IPS DF 4.7 (cell line): ENCODE data around the gene SYCE1.
"Not testable (repeated sequence)": the region's sequence is repeated elsewhere in the genome, so short reads cannot be mapped to it uniquely, and the experiment has no call there.

ENCODE experiments used
- DNase-seq: peaks from one replicate; pipeline ENCODE4 v3.0.0-alpha.2; 2013; ENCODE audit warnings: low spot score; ENCODE audit errors: extremely low read depth

Gene SYCE1

GRCh38 chr10:133557381-133557780, 8.0 kb downstream of the SYCE1 start:
- DNase-seq, result no peak

- no peak for DNase-seq
Observed at GRCh38 chr10:133555521-133555920, 9.9 kb downstream of the SYCE1 start.

GRCh38 chr10:133554600-133554999, 10.8 kb downstream of the SYCE1 start:
- no peak for DNase-seq

- DNase-seq, result no peak
Observed at GRCh38 chr10:133544506-133544905, 20.9 kb downstream of the SYCE1 start.

GRCh38 chr10:133541441-133541975, 23.9 kb downstream of the SYCE1 start:
- not testable (repeated sequence) for DNase-seq

- no peak for DNase-seq
Observed at GRCh38 chr10:133537546-133538545, 27.5 kb downstream of the SYCE1 start.

- DNase-seq, result no peak
Observed at GRCh38 chr10:133536198-133536597, 29.2 kb downstream of the SYCE1 start.

- no peak for DNase-seq
Observed at GRCh38 chr10:133534417-133534816, 31.0 kb downstream of the SYCE1 start.

GRCh38 chr10:133532871-133533270, 32.5 kb downstream of the SYCE1 start:
- DNase-seq, result no peak

GRCh38 chr10:133530506-133530905, 34.9 kb downstream of the SYCE1 start:
- no peak for DNase-seq

GRCh38 chr10:133529576-133529946, 35.8 kb downstream of the SYCE1 start:
- no peak for DNase-seq

GRCh38 chr10:133528845-133529575, 36.4 kb downstream of the SYCE1 start:
- DNase-seq, result peak; percentile 7

- DNase-seq, result no peak
Observed at GRCh38 chr10:133528296-133528844, 37.0 kb downstream of the SYCE1 start.

- no peak for DNase-seq
Observed at GRCh38 chr10:133527771-133528271, 37.6 kb downstream of the SYCE1 start.

GRCh38 chr10:133526957-133527588, 38.3 kb downstream of the SYCE1 start, which contains the start of gene CYP2E1:
TSS of gene CYP2E1 (plus strand) at chr10:133527363. CDS start at chr10:133527396, 33 bp downstream.
- no peak for DNase-seq

GRCh38 chr10:133525444-133525843, 39.9 kb downstream of the SYCE1 start:
- no peak for DNase-seq

- no peak for DNase-seq
Observed at GRCh38 chr10:133523631-133524203, 41.7 kb downstream of the SYCE1 start.

- DNase-seq, result peak; percentile 22
Observed at GRCh38 chr10:133520193-133520738, 45.1 kb downstream of the SYCE1 start.

GRCh38 chr10:133518517-133518916, 46.9 kb downstream of the SYCE1 start:
- DNase-seq, result not testable (repeated sequence)

GRCh38 chr10:133516057-133516456, 49.3 kb downstream of the SYCE1 start:
- no peak for DNase-seq
